Kidney (tissue), 14 donors: Measurements from ENCODE around the gene TULP4. TPM values are rescaled to one million over a fixed set of nuclear protein-coding genes. Genes with fewer than 3 reads are reported as not detected.
A peak's percentile ranks its signal among the peaks of the same experiment; 100 is the strongest.

Source experiments
- DNase-seq, 5 donors: peaks; one replicate each; pipeline ENCODE4 v3.0.0-alpha.2; 2013 to 2020
- FAIRE-seq: peaks from 2 replicates; lab custom pipeline; 2012; peaks lifted over from hg19 to GRCh38; lab: Jason Lieb, UNC
- H3K27ac ChIP-seq, 2 donors: one replicate each; pipeline ENCODE4 v1.7.0; 2013; ENCODE audit warnings: low read depth in 2 of 2, low read length in 2 of 2, inconsistent platforms in 1 of 2
- H3K27me3 ChIP-seq: one replicate; pipeline ENCODE4 v1.7.1; 2013; ENCODE audit warnings: low read length, inconsistent platforms; ENCODE audit not compliant: control insufficient read depth, insufficient read depth
- H3K36me3 ChIP-seq, 3 donors: one replicate each; pipeline versions ENCODE4 v1.7.0 to v1.7.1; 2013; ENCODE audit warnings: low read length in 3 of 3, control low read depth in 1 of 3, inconsistent platforms in 1 of 3; ENCODE audit not compliant: insufficient read depth in 3 of 3, control insufficient read depth in 2 of 3
- H3K4me1 ChIP-seq, 3 donors: one replicate each; pipeline versions ENCODE4 v1.7.0 to v1.7.1; 2013; ENCODE audit warnings: low read length in 3 of 3, inconsistent platforms in 1 of 3, low read depth in 1 of 3; ENCODE audit not compliant: control insufficient read depth in 2 of 3, insufficient read depth in 2 of 3
- H3K4me3 ChIP-seq, 3 donors: one replicate each; pipeline versions ENCODE4 v1.7.0 to v1.8.1; 2013; ENCODE audit warnings: low read length in 3 of 3, control low read depth in 1 of 3, inconsistent platforms in 1 of 3
- H3K9ac ChIP-seq, 3 donors: one replicate each; pipeline versions ENCODE4 v1.7.0 to v1.7.1; 2013; ENCODE audit warnings: low read length in 3 of 3, control low read depth in 1 of 3, inconsistent platforms in 1 of 3
- H3K9me3 ChIP-seq, 3 donors: one replicate each; pipeline versions ENCODE4 v1.7.0 to v1.7.1; 2013; ENCODE audit warnings: low read length in 3 of 3, control low read depth in 1 of 3, inconsistent platforms in 1 of 3; ENCODE audit not compliant: control insufficient read depth in 2 of 3, insufficient read depth in 1 of 3
- intact Hi-C: fragments of 100-400 bp; cut with DNase I; formaldehyde crosslinking; loops from one replicate; pipeline ENCODE4 v1.11.1; 2022
- polyA plus RNA-seq: library from polyadenylated mRNA; stranded (reverse); fragments of 350-450 nt; fragmentation: Illumina TruSeq; extraction: RNeasy Lipid Tissue Mini Kit (QIAGEN cat#74804); gene quantifications from one replicate; pipeline ENCODE4 v1.2.3, GENCODE V29; 2014; ENCODE audit warnings: low read depth, low replicate concordance; ENCODE audit not compliant: insufficient read depth
- total RNA-seq: library from RNA; stranded (reverse); fragmentation: NEBNext Ultra II Directional; extraction: Animal tissue kit (Norgen Biotek cat#: 25700); gene quantifications from one replicate; pipeline ENCODE4 v1.2.1, GENCODE V29; 2021
- TF ChIP-seq, protein P1 (sequence below): IDR thresholded peaks from 3 replicates; pipeline ENCODE4 v1.5.1; 2012; ENCODE audit warnings: mild to moderate bottlenecking, moderate library complexity, borderline replicate concordance; ENCODE audit not compliant: insufficient read depth; ENCODE audit errors: extremely low read depth
- donor health status: control.
- donor health status: control.
- donor health status: control.
- donor health status: control.
- donor health status: control.
- donor health status: DM: yes; HTN: yes; CAD: no.
- donor health status: Normal renal cell carcinoma (clear cell type).

TULP4 gene
- total and polyA plus RNA-seq, 2 donors from 2014 or later, result 3.3 to 114 TPM

DNA sequence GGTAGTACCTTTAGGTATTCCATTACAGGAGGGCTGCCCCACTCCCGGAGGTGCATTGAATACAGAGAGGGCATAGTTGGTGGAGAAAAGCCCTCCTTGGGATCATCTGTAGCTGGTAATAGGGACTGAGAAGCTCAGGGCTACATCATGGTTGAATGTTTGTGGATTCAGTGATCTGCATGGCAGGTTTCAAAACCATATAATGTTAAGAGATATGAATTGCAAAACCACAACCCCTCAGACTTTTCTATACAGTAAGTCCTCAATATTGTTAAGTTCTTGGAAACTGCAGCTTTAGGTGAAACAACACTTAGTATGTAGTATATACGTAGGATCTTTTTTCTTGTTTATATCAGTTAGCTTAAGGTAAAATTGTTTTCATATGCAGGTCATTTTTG is 11.3 kb downstream of the TULP4 start:
- intact Hi-C loops, result no loop called here
- Histone ChIP-seq H3K9ac (no peak overlapping the region), H3K4me3 (no peak overlapping the region), H3K27me3 (no peaks in the 10 kb centered on the region), H3K36me3 (no peaks in the 10 kb centered on the region), H3K4me1 (peaks cover 0 to 20% (median 14%) of the 10 kb centered on the region in 3 donors), H3K27ac (no peak overlapping the region), H3K9me3 (no peaks in the 10 kb centered on the region)
- DNase-seq, result no peak
- no peak for FAIRE-seq
- TF ChIP-seq, protein P1, sequence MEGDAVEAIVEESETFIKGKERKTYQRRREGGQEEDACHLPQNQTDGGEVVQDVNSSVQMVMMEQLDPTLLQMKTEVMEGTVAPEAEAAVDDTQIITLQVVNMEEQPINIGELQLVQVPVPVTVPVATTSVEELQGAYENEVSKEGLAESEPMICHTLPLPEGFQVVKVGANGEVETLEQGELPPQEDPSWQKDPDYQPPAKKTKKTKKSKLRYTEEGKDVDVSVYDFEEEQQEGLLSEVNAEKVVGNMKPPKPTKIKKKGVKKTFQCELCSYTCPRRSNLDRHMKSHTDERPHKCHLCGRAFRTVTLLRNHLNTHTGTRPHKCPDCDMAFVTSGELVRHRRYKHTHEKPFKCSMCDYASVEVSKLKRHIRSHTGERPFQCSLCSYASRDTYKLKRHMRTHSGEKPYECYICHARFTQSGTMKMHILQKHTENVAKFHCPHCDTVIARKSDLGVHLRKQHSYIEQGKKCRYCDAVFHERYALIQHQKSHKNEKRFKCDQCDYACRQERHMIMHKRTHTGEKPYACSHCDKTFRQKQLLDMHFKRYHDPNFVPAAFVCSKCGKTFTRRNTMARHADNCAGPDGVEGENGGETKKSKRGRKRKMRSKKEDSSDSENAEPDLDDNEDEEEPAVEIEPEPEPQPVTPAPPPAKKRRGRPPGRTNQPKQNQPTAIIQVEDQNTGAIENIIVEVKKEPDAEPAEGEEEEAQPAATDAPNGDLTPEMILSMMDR, result no peak

DNA sequence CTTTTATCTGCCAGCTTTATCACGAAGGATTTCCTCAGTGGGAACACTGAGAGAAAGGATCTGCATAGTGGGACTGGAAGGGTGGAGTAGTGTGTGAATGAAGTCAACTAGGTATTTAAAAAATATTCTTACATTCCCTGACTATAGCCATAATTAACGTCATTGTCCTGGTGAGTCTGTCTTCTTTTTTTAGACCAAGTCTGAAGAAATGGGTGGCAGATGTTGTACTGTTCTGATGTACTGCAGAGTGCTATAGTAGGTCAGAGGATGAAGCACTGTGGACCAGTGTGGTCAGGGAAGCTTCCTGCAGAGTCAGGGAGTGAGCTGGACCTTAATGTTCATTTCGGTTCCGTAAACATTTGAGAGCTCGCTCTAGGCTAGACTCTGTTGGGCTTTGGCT is 11.9 kb downstream of the TULP4 start:
- DNase-seq, result no peak
- H3K27me3 ChIP-seq, result no peaks in the 10 kb centered on the region
- no peak overlapping the region for H3K27ac ChIP-seq
- TF ChIP-seq, protein P1, result no peak
- intact Hi-C loops, result no loop called here
- H3K9me3 ChIP-seq, result no peaks in the 10 kb centered on the region
- H3K36me3 ChIP-seq, result no peaks in the 10 kb centered on the region
- FAIRE-seq, result no peak
- peaks cover 0 to 20% (median 19%) of the 10 kb centered on the region in 3 donors for H3K4me1 ChIP-seq
- H3K9ac ChIP-seq, result no peak overlapping the region
- no peak overlapping the region for H3K4me3 ChIP-seq

DNA sequence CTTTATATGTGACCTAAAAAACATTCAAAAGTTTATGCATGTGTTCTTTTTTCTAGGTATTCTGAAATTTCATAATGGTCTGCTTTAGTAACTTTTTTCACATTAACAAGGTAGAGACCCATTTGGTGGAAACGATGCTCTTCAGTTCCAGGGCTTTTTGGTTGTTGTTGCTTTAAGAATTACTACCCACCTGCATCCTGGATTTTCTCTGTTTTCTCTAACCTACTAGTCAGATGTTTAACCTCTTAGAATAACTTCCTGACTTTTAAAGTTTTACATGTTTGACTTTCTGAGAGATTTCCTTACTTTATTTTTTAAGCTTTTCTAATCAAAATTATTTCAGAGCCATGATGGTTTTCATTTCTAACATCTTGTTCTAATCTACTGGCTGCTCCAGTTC is 14.9 kb downstream of the TULP4 start:
- no peak overlapping the region for H3K9ac ChIP-seq
- H3K27ac ChIP-seq, result no peak overlapping the region
- no peaks in the 10 kb centered on the region for H3K36me3 ChIP-seq
- TF ChIP-seq, protein P1, result no peak
- no peak for DNase-seq
- H3K27me3 ChIP-seq, result no peaks in the 10 kb centered on the region
- H3K4me1 ChIP-seq, result peaks cover 0 to 25% (median 20%) of the 10 kb centered on the region in 3 donors
- intact Hi-C loops, result no loop called here
- no peak overlapping the region for H3K4me3 ChIP-seq
- no peak for FAIRE-seq
- no peaks in the 10 kb centered on the region for H3K9me3 ChIP-seq

DNA sequence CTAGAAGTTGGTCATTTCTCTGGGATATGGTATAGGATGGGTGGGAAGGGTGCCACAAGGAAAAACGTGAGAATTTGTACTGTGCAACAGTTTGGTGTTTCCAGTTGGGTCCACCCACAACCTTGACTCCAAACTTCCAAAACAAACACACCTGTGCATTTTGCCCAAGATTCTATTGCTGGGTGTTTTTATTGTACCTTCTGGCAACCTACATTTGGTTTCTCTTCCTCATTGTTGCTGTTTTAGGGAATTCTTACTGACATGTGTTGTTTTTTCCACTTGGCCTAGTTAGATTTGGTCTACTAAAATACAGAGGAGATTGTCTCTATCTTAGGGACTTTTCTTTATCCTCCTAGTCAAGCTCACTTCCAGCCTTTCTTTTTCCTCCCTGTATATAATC is 16.7 kb downstream of the TULP4 start:
- no peaks in the 10 kb centered on the region for H3K27me3 ChIP-seq
- peaks cover 0 to 12% (median 12%) of the 10 kb centered on the region in 3 donors for H3K4me1 ChIP-seq
- FAIRE-seq (no peak), DNase-seq (no peak)
- H3K4me3 ChIP-seq, result no peak overlapping the region
- no peaks in the 10 kb centered on the region for H3K36me3 ChIP-seq
- intact Hi-C loops, result no loop called here
- H3K9me3 ChIP-seq, result peaks cover 0 to 5% (median 1%) of the 10 kb centered on the region in 3 donors
- no peak overlapping the region for H3K9ac ChIP-seq
- H3K27ac ChIP-seq, result peak overlapping the region in 1 of 2 donors; percentile 12
- TF ChIP-seq, protein P1, result no peak
